Kidney epithelial cell (primary cell): Measurements from ENCODE around the gene ADAM19. TPM values are rescaled to one million over a fixed set of nuclear protein-coding genes. Genes with fewer than 3 reads are reported as not detected.
A peak's percentile ranks its signal among the peaks of the same experiment; 100 is the strongest.

ENCODE experiments used
- DNase-seq: peaks from one replicate; pipeline ENCODE4 v3.0.0-alpha.2; 2010; ENCODE audit warnings: low read depth
- H3K27me3 ChIP-seq: 2 replicates; pipeline ENCODE4 v1.6.0; 2011; ENCODE audit warnings: low read length; ENCODE audit not compliant: control insufficient read depth, insufficient read depth
- H3K36me3 ChIP-seq: 2 replicates; pipeline ENCODE4 v1.5.1; 2011; ENCODE audit warnings: low read length; ENCODE audit not compliant: control insufficient read depth, insufficient read depth
- H3K4me3 ChIP-seq: 2 replicates; pipeline ENCODE4 v1.5.1; 2011; ENCODE audit warnings: low read depth, mild to moderate bottlenecking, control low read depth, low read length
- total RNA-seq: library from RNA; depleted of rRNA; stranded (reverse); fragments of >200 nt; gene quantifications from 2 replicates; pipeline ENCODE4 v1.2.3, GENCODE V29; 2015
- TF ChIP-seq, protein P1 (sequence below): IDR thresholded peaks from 2 replicates; pipeline ENCODE4 v1.5.1; 2011; ENCODE audit warnings: mild to moderate bottlenecking, moderate library complexity, low read length, control low read depth, inconsistent platforms; ENCODE audit not compliant: insufficient read depth, poor library complexity, severe bottlenecking

The ADAM19 gene
- total RNA-seq, 1 donor from 2014 or later: 61.0 TPM

DNA sequence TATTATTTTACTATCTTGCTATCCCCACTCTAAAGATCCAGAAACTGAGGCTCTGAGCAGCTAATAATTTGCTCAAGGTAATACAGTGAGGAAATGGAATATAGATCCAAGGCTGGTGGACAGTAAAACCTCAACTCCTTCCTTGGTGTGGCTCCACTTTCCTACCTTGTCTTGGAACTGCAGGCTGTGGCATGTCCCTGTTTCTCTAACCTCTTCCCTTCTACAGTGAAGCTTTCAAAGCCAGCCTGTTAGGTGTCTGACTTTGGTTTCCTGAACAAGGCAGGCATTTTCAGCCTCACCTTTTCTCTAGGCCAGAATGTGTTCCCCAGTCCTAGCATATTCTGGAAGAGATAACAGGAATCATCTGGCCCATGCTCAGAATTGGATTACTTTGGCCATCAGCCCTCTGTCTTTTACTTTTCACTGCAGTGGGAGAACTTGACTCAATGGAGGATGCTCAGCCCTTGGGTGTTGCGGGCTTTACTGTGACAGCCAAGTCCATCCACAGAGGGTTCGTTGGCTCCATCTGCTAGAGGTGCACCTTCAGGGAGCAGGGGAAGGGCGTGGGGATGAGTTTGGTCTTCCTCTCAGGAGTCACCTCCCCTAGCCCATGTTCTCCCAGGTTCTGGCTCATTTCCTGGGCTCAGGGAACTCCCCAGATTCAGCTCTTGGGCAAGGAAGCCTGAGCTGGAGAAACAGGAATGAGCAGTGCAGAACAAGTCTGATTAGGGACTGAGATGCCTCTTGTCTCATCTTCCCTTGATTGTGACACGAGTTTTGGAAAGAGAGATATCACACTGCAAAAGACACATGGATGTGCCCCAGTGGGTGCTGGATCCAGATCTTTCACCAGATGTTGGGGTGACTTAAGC, 114.4 kb downstream of the ADAM19 start:
- Histone ChIP-seq H3K27me3 (peaks cover 4% of the 10 kb centered on the region), H3K4me3 (no peak overlapping the region), H3K36me3 (no peaks in the 10 kb centered on the region)
- TF ChIP-seq, protein P1, sequence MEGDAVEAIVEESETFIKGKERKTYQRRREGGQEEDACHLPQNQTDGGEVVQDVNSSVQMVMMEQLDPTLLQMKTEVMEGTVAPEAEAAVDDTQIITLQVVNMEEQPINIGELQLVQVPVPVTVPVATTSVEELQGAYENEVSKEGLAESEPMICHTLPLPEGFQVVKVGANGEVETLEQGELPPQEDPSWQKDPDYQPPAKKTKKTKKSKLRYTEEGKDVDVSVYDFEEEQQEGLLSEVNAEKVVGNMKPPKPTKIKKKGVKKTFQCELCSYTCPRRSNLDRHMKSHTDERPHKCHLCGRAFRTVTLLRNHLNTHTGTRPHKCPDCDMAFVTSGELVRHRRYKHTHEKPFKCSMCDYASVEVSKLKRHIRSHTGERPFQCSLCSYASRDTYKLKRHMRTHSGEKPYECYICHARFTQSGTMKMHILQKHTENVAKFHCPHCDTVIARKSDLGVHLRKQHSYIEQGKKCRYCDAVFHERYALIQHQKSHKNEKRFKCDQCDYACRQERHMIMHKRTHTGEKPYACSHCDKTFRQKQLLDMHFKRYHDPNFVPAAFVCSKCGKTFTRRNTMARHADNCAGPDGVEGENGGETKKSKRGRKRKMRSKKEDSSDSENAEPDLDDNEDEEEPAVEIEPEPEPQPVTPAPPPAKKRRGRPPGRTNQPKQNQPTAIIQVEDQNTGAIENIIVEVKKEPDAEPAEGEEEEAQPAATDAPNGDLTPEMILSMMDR: no peak
- no peak for DNase-seq

DNA sequence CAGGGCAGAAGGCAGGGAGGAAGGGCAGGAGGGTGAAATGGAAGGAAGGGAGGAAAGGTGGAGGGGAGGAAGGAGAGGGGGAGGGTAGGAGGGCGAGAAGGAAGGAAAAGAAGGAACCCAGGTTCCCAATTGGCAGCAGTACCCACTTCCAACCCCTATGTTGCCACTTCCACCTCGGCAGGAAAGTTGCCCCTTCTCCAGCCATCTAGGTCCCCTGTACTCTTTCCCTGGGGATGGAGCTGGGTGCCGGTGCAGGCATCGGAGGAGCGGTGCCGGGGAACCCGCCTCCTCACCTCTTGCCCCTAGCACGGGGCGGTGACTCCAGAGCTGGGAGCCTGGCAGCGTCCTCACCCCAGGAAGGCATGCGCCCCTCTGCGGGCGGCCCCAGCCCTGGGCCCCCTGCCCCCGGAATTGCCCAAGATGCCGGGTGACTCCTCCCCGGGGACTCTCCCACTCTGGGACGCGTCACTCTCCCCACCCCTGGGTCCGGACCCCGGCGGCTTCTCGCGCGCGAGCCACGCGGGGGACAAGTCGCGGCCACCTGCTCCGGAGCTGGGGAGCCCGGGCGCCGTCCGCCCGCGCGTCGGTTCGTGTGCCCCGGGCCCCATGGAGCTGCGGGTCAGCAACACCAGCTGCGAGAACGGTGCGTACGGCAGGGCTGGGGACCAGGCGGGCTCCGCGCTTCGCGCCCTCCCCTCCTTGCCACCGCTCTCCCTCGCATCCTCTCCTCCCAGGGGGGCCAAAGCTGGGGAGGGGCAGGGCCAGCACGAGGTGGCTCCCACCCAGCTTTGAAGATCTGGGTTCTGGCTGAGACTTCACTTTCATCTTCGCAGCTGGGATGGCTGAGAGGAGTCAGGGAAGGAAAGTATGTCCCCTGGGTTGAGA, 115.6 kb downstream of the ADAM19 start, which contains the start of gene NIPAL4:
TSS of gene NIPAL4 (plus strand) at position 499 of the 885 bp plus-strand sequence. CDS start at position 607, 108 bp downstream.
- H3K4me3 ChIP-seq: peak within 1 kb of the TSS; percentile 36
- no peaks in the 10 kb centered on the region for H3K36me3 ChIP-seq
- DNase-seq: no peak
- TF ChIP-seq, protein P1: no peak
- peaks cover 4% of the 10 kb centered on the region for H3K27me3 ChIP-seq

DNA sequence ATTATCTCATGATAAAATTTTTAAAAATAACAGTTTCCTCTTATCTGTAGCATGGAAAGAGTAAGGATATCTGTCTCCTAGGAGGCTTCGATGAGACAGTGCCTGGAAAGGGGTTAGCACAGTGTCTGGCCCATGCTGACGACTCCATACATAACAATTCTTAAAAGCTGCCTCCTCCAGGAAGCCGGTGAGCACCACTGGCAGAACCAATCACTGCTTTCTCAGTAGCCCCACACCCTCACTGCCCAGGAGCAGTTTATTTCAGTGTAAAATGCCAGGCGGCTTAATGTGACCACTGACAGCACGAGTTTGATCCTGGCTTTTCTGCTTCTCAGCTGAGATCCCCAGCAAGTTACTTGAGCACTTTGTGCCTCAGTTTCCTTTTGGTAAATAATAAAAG, 116.7 kb downstream of the ADAM19 start:
- no peak overlapping the region for H3K4me3 ChIP-seq
- TF ChIP-seq, protein P1: no peak
- no peaks in the 10 kb centered on the region for H3K36me3 ChIP-seq
- peaks cover 4% of the 10 kb centered on the region for H3K27me3 ChIP-seq
- no peak for DNase-seq

DNA sequence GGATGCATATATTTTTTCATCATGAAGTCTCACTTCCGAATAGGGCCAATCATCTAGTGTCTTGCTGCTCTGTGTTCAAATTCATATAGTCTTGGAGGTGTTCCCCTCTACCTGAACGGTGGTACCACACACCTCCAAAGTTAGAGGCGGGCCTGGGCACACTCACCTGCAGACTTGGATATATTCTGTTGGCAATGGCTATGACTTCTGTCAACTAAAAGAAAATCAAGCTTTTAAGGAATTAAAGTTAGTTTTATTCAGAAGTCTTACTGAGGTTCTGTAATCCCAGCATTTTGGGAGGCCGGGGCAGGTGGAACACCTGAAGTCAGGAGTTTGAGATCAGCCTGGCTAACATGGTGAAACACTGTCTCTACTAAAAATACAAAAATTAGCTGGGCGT, 118.2 kb downstream of the ADAM19 start:
- no peak overlapping the region for H3K4me3 ChIP-seq
- TF ChIP-seq, protein P1: no peak
- H3K36me3 ChIP-seq: no peaks in the 10 kb centered on the region
- peaks cover 4% of the 10 kb centered on the region for H3K27me3 ChIP-seq
- DNase-seq: no peak

DNA sequence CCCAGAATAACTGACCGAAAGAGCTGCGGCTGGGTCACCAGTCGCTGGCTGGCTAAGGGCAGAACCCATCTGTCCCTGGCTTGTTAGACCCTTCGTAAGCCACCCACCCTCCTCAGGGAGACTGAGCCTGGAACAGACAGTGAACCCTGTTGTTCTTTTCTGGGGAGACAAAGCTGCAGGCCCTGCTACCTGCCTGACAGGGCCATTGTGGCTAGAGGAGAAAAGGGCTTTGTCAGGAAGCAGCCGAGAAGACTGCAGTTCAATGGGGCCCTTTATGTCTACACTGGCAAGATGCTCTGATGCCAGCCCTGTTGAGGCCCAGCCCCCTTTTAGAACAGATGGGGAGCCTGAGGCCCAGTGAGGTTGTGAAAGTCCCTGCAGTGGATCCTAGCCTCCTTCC, 119.3 kb downstream of the ADAM19 start:
- H3K27me3 ChIP-seq: peaks cover 4% of the 10 kb centered on the region
- H3K4me3 ChIP-seq: no peak overlapping the region
- H3K36me3 ChIP-seq: no peaks in the 10 kb centered on the region
- TF ChIP-seq, protein P1: no peak
- DNase-seq: no peak
